IPS-20b (cell line): ENCODE data around the gene KCNJ18.
"Not testable (repeated sequence)": the region's sequence is repeated elsewhere in the genome, so short reads cannot be mapped to it uniquely, and the experiment has no call there.

Experiments used
- H3K27ac ChIP-seq: one replicate; pipeline ENCODE4 v1.5.1; 2013; ENCODE audit warnings: low read length
- H3K27me3 ChIP-seq: 2 replicates; pipeline ENCODE4 v1.6.1; 2013; ENCODE audit warnings: mild to moderate bottlenecking, low read length, inconsistent platforms; ENCODE audit not compliant: insufficient read depth
- H3K36me3 ChIP-seq: 2 replicates; pipeline ENCODE4 v1.6.1; 2013; ENCODE audit warnings: low read depth, mild to moderate bottlenecking, inconsistent platforms, low read length, moderate library complexity; ENCODE audit not compliant: insufficient read depth
- H3K4me1 ChIP-seq: 2 replicates; pipeline ENCODE4 v1.6.1; 2013; ENCODE audit warnings: mild to moderate bottlenecking, control low read depth, inconsistent platforms, low read length, moderate library complexity; ENCODE audit not compliant: insufficient read depth
- H3K4me3 ChIP-seq: 2 replicates; pipeline ENCODE4 v1.5.1; 2013; ENCODE audit warnings: mild to moderate bottlenecking, low read length, inconsistent platforms
- H3K9ac ChIP-seq: 2 replicates; pipeline ENCODE4 v1.6.1; 2013; ENCODE audit warnings: low read depth, mild to moderate bottlenecking, inconsistent platforms, low read length, moderate library complexity
- H3K9me3 ChIP-seq: 2 replicates; pipeline ENCODE4 v1.6.1; 2013; ENCODE audit warnings: mild to moderate bottlenecking, low read depth, low read length, inconsistent platforms; ENCODE audit not compliant: insufficient read depth

The KCNJ18 gene

GRCh38 chr17:21681576-21681975 lies 10.7 kb upstream of the KCNJ18 start:
- not testable (repeated sequence) for H3K9me3 ChIP-seq, H3K9ac ChIP-seq, H3K4me3 ChIP-seq, H3K36me3 ChIP-seq, H3K4me1 ChIP-seq, H3K27ac ChIP-seq
- peaks cover 32% of the 10 kb centered on the region for H3K27me3 ChIP-seq

DNA sequence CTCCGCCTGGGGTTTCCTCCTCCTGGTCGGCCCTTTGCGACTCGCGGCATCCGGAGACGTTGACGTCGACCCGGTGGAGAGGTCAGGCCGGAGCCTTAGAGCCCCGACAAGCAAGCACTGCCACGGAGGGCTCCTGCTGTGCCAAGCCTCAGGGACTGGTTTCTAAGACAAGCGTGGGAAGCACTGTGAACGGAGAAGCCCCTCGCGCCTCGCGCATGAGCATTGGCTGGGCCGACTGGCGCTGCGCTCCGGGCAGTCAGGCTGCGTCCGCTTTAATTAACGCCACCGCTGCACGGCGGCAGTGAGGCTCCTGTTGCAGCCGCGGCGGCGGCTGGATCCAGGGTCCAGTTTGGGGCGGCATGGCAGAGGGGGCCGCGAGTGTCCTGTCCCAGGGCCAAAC lies 10.2 kb upstream of the KCNJ18 start:
- peaks cover 27% of the 10 kb centered on the region for H3K27me3 ChIP-seq
- not testable (repeated sequence) for H3K36me3 ChIP-seq, H3K27ac ChIP-seq, H3K9me3 ChIP-seq, H3K4me3 ChIP-seq, H3K4me1 ChIP-seq, H3K9ac ChIP-seq

- not testable (repeated sequence) for H3K36me3 ChIP-seq, H3K4me1 ChIP-seq, H3K9ac ChIP-seq, H3K27ac ChIP-seq, H3K9me3 ChIP-seq, H3K4me3 ChIP-seq
- H3K27me3 ChIP-seq = peaks cover 16% of the 10 kb centered on the region; the same call in 1 of the 2 replicates
Measured at GRCh38 chr17:21683142-21683712, 9.1 kb upstream of the KCNJ18 start.

DNA sequence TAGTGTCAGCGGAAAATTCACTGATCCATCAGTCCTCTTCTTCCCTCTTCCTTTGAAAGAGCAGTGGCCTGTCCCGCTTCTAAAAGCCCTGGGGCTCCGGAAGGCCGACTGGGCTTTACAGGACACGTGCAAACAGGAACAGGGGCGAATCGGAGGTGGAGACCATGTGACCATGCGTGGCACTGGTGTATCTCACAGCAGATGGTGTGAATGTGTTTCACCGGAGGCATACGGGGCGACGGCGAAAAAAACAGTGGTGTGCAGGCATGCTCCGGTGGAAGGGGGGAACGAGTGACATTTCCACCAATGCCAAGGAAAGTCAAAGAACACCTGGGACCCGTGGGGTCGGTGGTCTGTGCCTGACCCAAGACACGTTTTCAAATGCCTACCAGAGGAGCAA lies 8.4 kb upstream of the KCNJ18 start:
- H3K9ac ChIP-seq, H3K4me3 ChIP-seq, H3K27me3 ChIP-seq, H3K36me3 ChIP-seq, H3K4me1 ChIP-seq, H3K9me3 ChIP-seq, H3K27ac ChIP-seq: not testable (repeated sequence)

DNA sequence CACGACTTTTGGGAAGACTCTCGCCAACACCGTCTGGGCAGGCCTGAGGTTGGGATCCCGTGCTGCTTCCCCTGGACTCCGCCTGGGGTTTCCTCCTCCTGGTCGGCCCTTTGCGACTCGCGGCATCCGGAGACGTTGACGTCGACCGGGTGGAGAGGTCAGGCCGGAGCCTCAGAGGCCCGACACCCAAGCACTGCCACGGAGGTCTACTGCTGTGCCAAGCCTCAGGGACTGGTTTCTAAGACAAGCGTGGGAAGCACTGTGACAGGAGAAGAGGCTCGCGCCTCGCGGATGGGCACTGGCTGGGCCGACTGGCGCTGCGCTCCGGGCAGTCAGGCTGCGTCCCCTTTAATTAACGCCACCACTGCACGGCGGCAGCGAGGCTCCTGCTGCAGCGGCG lies 7.9 kb upstream of the KCNJ18 start:
- not testable (repeated sequence) for H3K9ac ChIP-seq, H3K36me3 ChIP-seq, H3K4me3 ChIP-seq, H3K27me3 ChIP-seq, H3K4me1 ChIP-seq, H3K27ac ChIP-seq, H3K9me3 ChIP-seq

- not testable (repeated sequence) for H3K4me3 ChIP-seq, H3K4me1 ChIP-seq, H3K27ac ChIP-seq, H3K9ac ChIP-seq, H3K9me3 ChIP-seq, H3K27me3 ChIP-seq, H3K36me3 ChIP-seq
Measured at GRCh38 chr17:21685061-21685795, 7.1 kb upstream of the KCNJ18 start.

- Histone ChIP-seq H3K9me3 (no peaks in the 10 kb centered on the region), H3K27ac (no peak overlapping the region), H3K9ac (no peak overlapping the region)
Measured at GRCh38 chr17:21686165-21687015, 5.9 kb upstream of the KCNJ18 start.

DNA sequence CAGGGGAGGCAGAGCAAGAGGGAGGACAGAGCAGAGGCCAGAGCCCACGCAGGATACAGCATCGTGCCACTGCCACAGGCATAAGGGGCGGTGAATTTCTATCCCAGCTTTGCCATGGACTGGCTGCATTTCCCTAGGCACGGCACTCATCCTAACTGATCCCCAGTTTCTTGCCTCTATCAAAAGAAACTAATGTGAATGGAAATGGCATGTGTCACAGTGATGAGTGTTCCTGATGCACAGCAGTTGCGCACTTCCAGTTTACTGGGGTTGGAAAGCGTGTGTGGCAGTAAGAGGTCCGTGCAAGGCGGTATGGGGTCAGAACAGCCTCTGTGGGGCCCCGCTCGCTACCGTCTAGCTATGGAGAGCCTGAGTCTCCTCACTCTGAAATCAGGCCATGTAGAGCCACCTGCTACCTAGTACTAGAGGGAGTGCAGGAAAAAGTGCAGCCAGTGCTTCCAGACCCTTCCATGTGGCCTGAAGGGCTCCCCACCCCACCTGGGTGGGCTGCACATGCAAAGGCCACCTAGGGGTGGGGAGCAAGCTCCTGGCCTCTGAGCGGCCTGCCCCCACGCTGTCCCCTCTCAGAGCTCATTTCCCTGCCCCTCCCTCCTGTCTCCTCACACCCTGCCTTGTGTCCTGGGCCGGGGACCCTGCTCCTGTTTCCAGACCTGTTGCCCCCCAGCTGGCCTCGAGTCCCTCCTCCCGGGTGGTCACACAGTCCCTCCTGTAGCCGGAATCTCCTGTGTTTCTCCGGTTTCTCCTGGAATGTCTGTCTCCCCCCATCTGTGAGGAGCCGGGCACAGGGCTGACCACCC lies 5.0 kb upstream of the KCNJ18 start:
- Histone ChIP-seq H3K27ac (no peak overlapping the region), H3K9ac (no peak overlapping the region), H3K4me3 (no peak overlapping the region), H3K4me1 (no peaks in the 10 kb centered on the region), H3K27me3 (no peaks in the 10 kb centered on the region), H3K36me3 (no peaks in the 10 kb centered on the region), H3K9me3 (no peaks in the 10 kb centered on the region)

More at GRCh38 chr17:21686165-21687015, 5.9 kb upstream of the KCNJ18 start:
- Histone ChIP-seq H3K27me3 (no peaks in the 10 kb centered on the region), H3K36me3 (no peaks in the 10 kb centered on the region), H3K4me1 (no peaks in the 10 kb centered on the region), H3K4me3 (no peak overlapping the region)

GRCh38 chr17:21688293-21688949 lies 3.9 kb upstream of the KCNJ18 start:
- Histone ChIP-seq H3K9me3 (no peaks in the 10 kb centered on the region), H3K27me3 (no peaks in the 10 kb centered on the region), H3K4me3 (no peak overlapping the region), H3K27ac (no peak overlapping the region), H3K9ac (no peak overlapping the region), H3K4me1 (no peaks in the 10 kb centered on the region), H3K36me3 (no peaks in the 10 kb centered on the region)

GRCh38 chr17:21689604-21690003 lies 2.7 kb upstream of the KCNJ18 start:
- Histone ChIP-seq H3K27ac (no peak overlapping the region), H3K36me3 (no peaks in the 10 kb centered on the region), H3K9me3 (no peaks in the 10 kb centered on the region), H3K27me3 (no peaks in the 10 kb centered on the region), H3K9ac (no peak overlapping the region), H3K4me3 (no peak overlapping the region), H3K4me1 (no peaks in the 10 kb centered on the region)

DNA sequence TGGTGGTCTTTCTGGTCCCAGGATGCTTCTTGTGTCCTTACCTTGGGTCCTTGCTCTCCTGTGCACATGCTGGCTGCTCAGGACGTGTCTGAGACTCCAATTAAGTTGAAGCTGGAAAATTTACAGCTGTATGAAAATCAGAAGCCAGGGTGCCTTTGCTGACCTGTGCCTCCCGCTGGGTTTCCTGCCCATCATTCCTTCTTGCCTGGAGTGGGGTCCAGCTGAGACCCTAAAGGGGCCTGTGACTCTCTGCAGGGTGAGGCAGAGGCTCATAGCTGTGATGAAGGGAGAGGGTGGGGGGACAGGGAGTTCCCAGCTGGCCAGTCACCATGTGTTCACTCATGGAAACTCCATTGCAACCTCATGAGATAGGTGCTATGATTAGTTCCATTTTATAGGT lies 1.5 kb upstream of the KCNJ18 start:
- not testable (repeated sequence) for H3K27me3 ChIP-seq, H3K4me3 ChIP-seq, H3K9ac ChIP-seq, H3K4me1 ChIP-seq, H3K36me3 ChIP-seq, H3K27ac ChIP-seq, H3K9me3 ChIP-seq
